Parathyroid adenoma (tissue), 2 donors: ENCODE data around the gene IL32.

ENCODE experiments used
- H2AFZ ChIP-seq: fragments of 300-600 bp; sonication (generic); one replicate; pipeline ENCODE4 v1.7.0; 2017; ENCODE audit warnings: antibody characterized with exemption, mild to moderate bottlenecking
- H3K27ac ChIP-seq: fragments of 300-600 bp; sonication (generic); one replicate; pipeline ENCODE4 v1.7.0; 2017
- H3K27me3 ChIP-seq: fragments of 300-600 bp; sonication (generic); one replicate; pipeline ENCODE4 v1.7.0; 2017; ENCODE audit warnings: low read length; ENCODE audit not compliant: control insufficient read depth, insufficient read depth
- H3K36me3 ChIP-seq: fragments of 300-600 bp; sonication (generic); one replicate; pipeline ENCODE4 v1.7.0; 2017; ENCODE audit warnings: low read length; ENCODE audit not compliant: control insufficient read depth, insufficient read depth
- H3K4me1 ChIP-seq: fragments of 300-600 bp; sonication (generic); one replicate; pipeline ENCODE4 v1.7.0; 2017; ENCODE audit warnings: control low read depth
- H3K4me2 ChIP-seq: fragments of 300-600 bp; sonication (generic); one replicate; pipeline ENCODE4 v1.7.0; 2017; ENCODE audit warnings: low read length
- H3K4me3 ChIP-seq: fragments of 300-600 bp; sonication (generic); one replicate; pipeline ENCODE4 v1.7.0; 2017; ENCODE audit warnings: low read depth, low read length
- H3K79me2 ChIP-seq: fragments of 300-600 bp; sonication (generic); one replicate; pipeline ENCODE4 v1.7.0; 2017; ENCODE audit warnings: control low read depth
- H3K9ac ChIP-seq: fragments of 300-600 bp; sonication (generic); one replicate; pipeline ENCODE4 v1.7.0; 2017; ENCODE audit warnings: mild to moderate bottlenecking
- H3K9me3 ChIP-seq: fragments of 300-600 bp; sonication (generic); one replicate; pipeline ENCODE4 v1.7.0; 2017; ENCODE audit warnings: low read length; ENCODE audit not compliant: control insufficient read depth
- CTCF ChIP-seq: fragments of 300-600 bp; sonication (generic); IDR thresholded peaks from one replicate; pipeline ENCODE4 v1.7.0; 2017; ENCODE audit warnings: antibody characterized with exemption, mild to moderate bottlenecking
- donor health status: primary hyperparathyroidism.

Gene IL32

DNA sequence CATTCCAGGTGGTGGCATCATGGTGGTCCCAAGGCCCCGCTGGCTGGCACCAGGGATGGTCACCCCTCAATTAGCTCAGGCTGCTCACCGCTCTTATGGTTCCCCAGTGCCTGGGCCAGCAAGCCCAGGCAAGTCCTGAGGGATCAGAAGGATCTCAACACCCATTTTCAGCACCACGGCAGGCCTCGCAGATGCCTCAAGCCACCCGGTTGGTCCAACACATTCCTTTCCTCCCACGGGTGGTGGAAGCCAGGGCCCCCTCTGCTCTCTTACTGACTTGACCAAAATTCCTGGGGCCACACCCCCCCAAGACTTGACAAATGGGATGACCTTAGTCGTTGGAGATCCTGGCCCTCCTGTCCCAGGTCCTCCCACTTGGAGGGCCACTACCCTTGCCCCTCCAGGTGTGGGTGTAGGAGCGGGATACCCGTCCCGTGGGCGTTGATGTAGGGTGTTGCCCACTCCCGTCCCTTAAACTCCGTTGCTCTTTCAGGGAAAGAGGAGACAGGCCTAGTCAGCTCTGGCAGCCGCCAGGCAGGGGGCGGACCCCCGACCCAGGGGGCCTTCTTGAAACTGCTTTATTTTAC is 52.9 kb downstream of the IL32 start:
- no peak overlapping the region for H3K4me3 ChIP-seq
- H3K27ac ChIP-seq: no peak overlapping the region
- no peaks in the 10 kb centered on the region for H3K27me3 ChIP-seq
- H2AFZ ChIP-seq: no peak overlapping the region
- no peaks in the 10 kb centered on the region for H3K9me3 ChIP-seq
- H3K36me3 ChIP-seq: no peaks in the 10 kb centered on the region
- H3K4me2 ChIP-seq: no peak overlapping the region
- H3K79me2 ChIP-seq: no peaks in the 10 kb centered on the region
- peaks cover 2% of the 10 kb centered on the region for H3K4me1 ChIP-seq
- TF ChIP-seq CTCF: no peak
- no peak overlapping the region for H3K9ac ChIP-seq

DNA sequence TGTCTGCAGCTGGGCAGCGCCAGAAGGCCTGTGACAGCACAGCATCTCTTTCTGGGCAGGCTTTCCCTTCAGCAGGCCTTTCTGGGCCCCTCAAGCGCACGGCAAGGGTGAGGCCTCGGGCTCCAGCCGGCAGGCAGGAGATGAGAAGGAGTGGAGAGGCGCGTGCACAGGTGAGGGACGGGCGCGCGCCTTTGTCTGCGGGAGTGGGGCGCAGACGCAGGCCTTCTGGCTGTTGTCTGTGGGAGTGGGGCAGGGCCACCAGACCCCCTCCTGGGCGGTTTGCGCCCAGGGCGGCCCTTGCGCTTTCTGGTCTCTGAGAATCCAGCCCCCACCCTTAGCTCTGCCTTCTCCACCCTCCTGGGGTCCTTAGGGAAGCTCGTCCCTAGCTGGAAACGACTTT is 53.4 kb downstream of the IL32 start:
- Histone ChIP-seq H3K27ac (no peak overlapping the region), H3K27me3 (no peaks in the 10 kb centered on the region), H3K4me1 (no peaks in the 10 kb centered on the region), H2AFZ (no peak overlapping the region), H3K9me3 (no peaks in the 10 kb centered on the region), H3K4me3 (no peak overlapping the region), H3K4me2 (no peak overlapping the region), H3K9ac (no peak overlapping the region), H3K79me2 (no peaks in the 10 kb centered on the region), H3K36me3 (no peaks in the 10 kb centered on the region)
- TF ChIP-seq CTCF: no peak
